ENCODE data around the gene APBA2.

DNA sequence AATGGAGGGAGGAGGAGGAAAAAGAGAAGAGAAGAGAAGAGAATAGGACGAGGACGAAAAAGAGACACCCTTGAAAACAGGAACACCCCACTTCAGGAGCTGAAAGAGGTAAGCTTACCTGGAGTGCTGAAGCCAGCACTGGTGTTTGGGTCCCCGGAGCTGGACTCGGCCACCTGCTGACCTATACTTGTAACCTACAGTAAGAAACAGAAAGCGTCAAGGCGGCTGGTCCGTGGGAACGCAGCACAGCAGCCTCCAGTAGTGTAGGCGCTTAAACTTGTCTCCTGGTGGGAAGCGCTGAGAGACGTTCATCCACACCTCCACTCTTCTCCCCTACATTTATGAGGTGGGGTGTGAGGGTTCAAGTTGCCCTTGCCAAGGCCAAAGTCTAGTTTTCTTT is 242.9 kb downstream of the APBA2 start:
- TF ChIP-seq, protein P1, sequence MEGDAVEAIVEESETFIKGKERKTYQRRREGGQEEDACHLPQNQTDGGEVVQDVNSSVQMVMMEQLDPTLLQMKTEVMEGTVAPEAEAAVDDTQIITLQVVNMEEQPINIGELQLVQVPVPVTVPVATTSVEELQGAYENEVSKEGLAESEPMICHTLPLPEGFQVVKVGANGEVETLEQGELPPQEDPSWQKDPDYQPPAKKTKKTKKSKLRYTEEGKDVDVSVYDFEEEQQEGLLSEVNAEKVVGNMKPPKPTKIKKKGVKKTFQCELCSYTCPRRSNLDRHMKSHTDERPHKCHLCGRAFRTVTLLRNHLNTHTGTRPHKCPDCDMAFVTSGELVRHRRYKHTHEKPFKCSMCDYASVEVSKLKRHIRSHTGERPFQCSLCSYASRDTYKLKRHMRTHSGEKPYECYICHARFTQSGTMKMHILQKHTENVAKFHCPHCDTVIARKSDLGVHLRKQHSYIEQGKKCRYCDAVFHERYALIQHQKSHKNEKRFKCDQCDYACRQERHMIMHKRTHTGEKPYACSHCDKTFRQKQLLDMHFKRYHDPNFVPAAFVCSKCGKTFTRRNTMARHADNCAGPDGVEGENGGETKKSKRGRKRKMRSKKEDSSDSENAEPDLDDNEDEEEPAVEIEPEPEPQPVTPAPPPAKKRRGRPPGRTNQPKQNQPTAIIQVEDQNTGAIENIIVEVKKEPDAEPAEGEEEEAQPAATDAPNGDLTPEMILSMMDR (IDR thresholded peaks at IDR 0.05) = no peak
- no peak for TF ChIP-seq POLR2A (IDR thresholded peaks at IDR 0.05)
- TF ChIP-seq POLR2AphosphoS5 (IDR thresholded peaks at IDR 0.05) = no peak

All from transverse colon (tissue), 4 donors.